Measurements from ENCODE around the gene C1orf35. TPM values are rescaled to one million over a fixed set of nuclear protein-coding genes. Genes with fewer than 3 reads are reported as not detected.
A peak's percentile ranks its signal among the peaks of the same experiment; 100 is the strongest.

Gene C1orf35
- total RNA-seq, 1 donor from 2014 or later: 21.9 TPM

GRCh38 chr1:228145463-228146416, 42.6 kb upstream of the C1orf35 start:
- no peak overlapping the region for H3K4me3 Mint-ChIP-seq (ENCODE audit: unreplicated experiment)
- no peaks in the 10 kb centered on the region for H3K36me3 Mint-ChIP-seq (ENCODE audit: unreplicated experiment)
- no peak overlapping the region for H3K27ac Mint-ChIP-seq (ENCODE audit: unreplicated experiment)
- peaks cover 7% of the 10 kb centered on the region for H3K27me3 Mint-ChIP-seq (ENCODE audit: unreplicated experiment)
- H3K4me1 Mint-ChIP-seq (ENCODE audit: low read depth, unreplicated experiment): peaks cover 12% of the 10 kb centered on the region
- TF ChIP-seq CTCF (IDR thresholded peaks at IDR 0.05; ENCODE audit: partially characterized antibody, unreplicated experiment): no peak
- H3K9me3 Mint-ChIP-seq (ENCODE audit: unreplicated experiment): peaks cover 9% of the 10 kb centered on the region
- no peak for DNase-seq

DNA sequence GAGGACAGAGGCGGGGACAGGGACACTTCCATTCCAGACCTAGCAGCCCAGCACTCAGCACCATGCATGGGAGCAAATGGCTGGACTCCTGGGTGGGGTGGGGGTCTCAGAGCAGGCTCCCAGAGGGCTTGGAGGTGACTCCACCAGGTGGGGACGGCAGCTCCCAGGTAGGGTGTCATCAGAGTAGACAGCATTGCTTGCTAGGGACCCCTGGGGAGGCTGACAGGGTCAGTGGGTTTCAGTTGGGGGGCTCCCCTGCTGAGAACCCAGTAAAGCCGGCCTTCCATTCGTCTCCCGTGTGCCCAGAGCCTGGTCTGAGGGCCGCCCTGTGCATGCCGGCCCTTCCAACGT, 41.8 kb upstream of the C1orf35 start:
- no peak for DNase-seq
- Mint-ChIP-seq H3K9me3 (ENCODE audit: unreplicated experiment) (peaks cover 9% of the 10 kb centered on the region), H3K4me3 (ENCODE audit: unreplicated experiment) (no peak overlapping the region), H3K36me3 (ENCODE audit: unreplicated experiment) (no peaks in the 10 kb centered on the region), H3K27ac (ENCODE audit: unreplicated experiment) (no peak overlapping the region), H3K27me3 (ENCODE audit: unreplicated experiment) (peaks cover 7% of the 10 kb centered on the region), H3K4me1 (ENCODE audit: low read depth, unreplicated experiment) (peaks cover 12% of the 10 kb centered on the region)
- no peak for TF ChIP-seq CTCF (IDR thresholded peaks at IDR 0.05; ENCODE audit: partially characterized antibody, unreplicated experiment)

DNA sequence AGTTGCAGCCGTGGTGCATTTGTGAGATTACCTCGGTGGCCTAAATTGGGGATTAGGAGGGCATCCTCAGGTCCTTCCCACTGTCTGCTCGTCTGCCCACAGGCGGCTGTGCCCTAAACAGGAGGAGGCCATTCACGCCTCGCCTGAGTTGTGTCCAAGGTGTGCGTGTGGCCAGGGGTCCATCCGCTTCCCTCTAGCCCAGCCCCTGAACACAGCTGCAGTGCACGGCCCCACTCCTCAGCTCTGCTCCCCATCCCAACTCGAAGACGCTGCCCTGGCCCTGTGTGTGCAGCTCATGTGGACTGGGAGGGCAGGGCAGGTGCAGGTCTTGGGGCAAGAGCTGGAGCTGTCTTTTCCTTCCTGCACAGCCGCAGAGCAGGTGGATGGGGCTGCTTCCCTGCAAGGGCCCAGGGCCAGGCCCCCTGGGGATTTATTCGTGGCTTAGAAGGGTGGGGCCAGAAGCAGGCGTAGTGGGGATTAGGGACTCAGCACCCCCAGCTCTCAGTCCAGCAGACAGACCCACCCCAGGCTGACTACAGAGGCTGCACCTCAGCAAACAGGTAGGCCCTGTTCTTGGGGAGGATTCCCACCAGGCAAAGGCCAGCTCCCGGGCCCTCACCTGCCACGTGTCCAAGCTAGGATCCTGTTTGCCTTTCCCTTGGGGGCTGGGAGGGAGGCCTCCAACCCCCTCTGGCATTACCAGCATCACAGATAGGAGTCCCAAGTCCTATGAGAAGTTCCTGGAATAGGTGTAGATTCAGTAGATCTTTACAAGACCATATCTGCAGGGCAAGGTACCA, 41.3 kb upstream of the C1orf35 start:
- Mint-ChIP-seq H3K9me3 (ENCODE audit: unreplicated experiment) (peaks cover 14% of the 10 kb centered on the region), H3K4me3 (ENCODE audit: unreplicated experiment) (no peak overlapping the region), H3K36me3 (ENCODE audit: unreplicated experiment) (no peaks in the 10 kb centered on the region), H3K4me1 (ENCODE audit: low read depth, unreplicated experiment) (peaks cover 12% of the 10 kb centered on the region), H3K27me3 (ENCODE audit: unreplicated experiment) (peaks cover 13% of the 10 kb centered on the region), H3K27ac (ENCODE audit: unreplicated experiment) (no peak overlapping the region)
- TF ChIP-seq CTCF (IDR thresholded peaks at IDR 0.05; ENCODE audit: partially characterized antibody, unreplicated experiment): no peak
- DNase-seq: no peak

GRCh38 chr1:228143480-228144192, 40.5 kb upstream of the C1orf35 start:
- no peaks in the 10 kb centered on the region for H3K36me3 Mint-ChIP-seq (ENCODE audit: unreplicated experiment)
- H3K27me3 Mint-ChIP-seq (ENCODE audit: unreplicated experiment): peaks cover 14% of the 10 kb centered on the region
- H3K9me3 Mint-ChIP-seq (ENCODE audit: unreplicated experiment): peaks cover 14% of the 10 kb centered on the region
- peak overlapping the region; percentile 61 for H3K4me3 Mint-ChIP-seq (ENCODE audit: unreplicated experiment)
- no peak for TF ChIP-seq CTCF (IDR thresholded peaks at IDR 0.05; ENCODE audit: partially characterized antibody, unreplicated experiment)
- H3K27ac Mint-ChIP-seq (ENCODE audit: unreplicated experiment): peak overlapping the region; percentile 55
- peaks cover 12% of the 10 kb centered on the region for H3K4me1 Mint-ChIP-seq (ENCODE audit: low read depth, unreplicated experiment)
- no peak for DNase-seq
